Mucosa of descending colon (tissue), 3 donors: ENCODE results near the gene PDPR. TPM values are rescaled to one million over a fixed set of nuclear protein-coding genes. Genes with fewer than 3 reads are reported as not detected.
"Not testable (repeated sequence)": the region's sequence is repeated elsewhere in the genome, so short reads cannot be mapped to it uniquely, and the experiment has no call there.

ENCODE experiments used
- ATAC-seq: fragments of 200-7000 bp; cut with Tn5 transposase; one replicate; pipeline ENCODE4 v1.9.1; 2020; ENCODE audit warnings: mild to moderate bottlenecking, moderate library complexity
- DNase-seq, 3 donors: peaks; one replicate each; pipeline ENCODE4 v3.0.0-alpha.2; 2020
- H3K36me3 ChIP-seq: fragments of 200-600 bp; one replicate; pipeline ENCODE4 v1.8.0; 2021; ENCODE audit warnings: low read depth, mild to moderate bottlenecking
- H3K4me1 ChIP-seq: fragments of 200-600 bp; one replicate; pipeline ENCODE4 v1.8.0; 2021; ENCODE audit warnings: low read depth, mild to moderate bottlenecking
- H3K4me3 ChIP-seq: fragments of 200-600 bp; one replicate; pipeline ENCODE4 v1.8.0; 2021; ENCODE audit warnings: mild to moderate bottlenecking
- H3K9me3 ChIP-seq: fragments of 200-600 bp; one replicate; pipeline ENCODE4 v1.8.0; 2021; ENCODE audit warnings: mild to moderate bottlenecking
- intact Hi-C, 2 donors: fragments of 100-400 bp; cut with DNase I in 1 of 2; cut with micrococcal nuclease in 1 of 2; formaldehyde crosslinking; loops; one replicate each; pipeline versions ENCODE4 v1.11.0 to v1.11.1; 2022; cut with DNase I, micrococcal nuclease
- total RNA-seq, 3 donors: library from RNA; stranded (reverse); fragmentation: NEBNext Ultra II Directional in 2 of 3; extraction: Animal tissue kit (Norgen Biotek cat#: 25700) in 2 of 3; gene quantifications; one replicate each; pipeline versions ENCODE4 v1.2.1 to v1.2.4, GENCODE V29; 2021 to 2023
- donor health status: DM: no; HTN: no; CAD: no; lungs with moderate emphysema.
- donor health status: DM: no; HTN: no; CAD: no.
- donor health status: DM: no; HTN: yes; CAD: no.

Gene PDPR
- total RNA-seq, 3 donors from 2014 or later = 21.0 to 43.6 (median 31.0) TPM

DNA sequence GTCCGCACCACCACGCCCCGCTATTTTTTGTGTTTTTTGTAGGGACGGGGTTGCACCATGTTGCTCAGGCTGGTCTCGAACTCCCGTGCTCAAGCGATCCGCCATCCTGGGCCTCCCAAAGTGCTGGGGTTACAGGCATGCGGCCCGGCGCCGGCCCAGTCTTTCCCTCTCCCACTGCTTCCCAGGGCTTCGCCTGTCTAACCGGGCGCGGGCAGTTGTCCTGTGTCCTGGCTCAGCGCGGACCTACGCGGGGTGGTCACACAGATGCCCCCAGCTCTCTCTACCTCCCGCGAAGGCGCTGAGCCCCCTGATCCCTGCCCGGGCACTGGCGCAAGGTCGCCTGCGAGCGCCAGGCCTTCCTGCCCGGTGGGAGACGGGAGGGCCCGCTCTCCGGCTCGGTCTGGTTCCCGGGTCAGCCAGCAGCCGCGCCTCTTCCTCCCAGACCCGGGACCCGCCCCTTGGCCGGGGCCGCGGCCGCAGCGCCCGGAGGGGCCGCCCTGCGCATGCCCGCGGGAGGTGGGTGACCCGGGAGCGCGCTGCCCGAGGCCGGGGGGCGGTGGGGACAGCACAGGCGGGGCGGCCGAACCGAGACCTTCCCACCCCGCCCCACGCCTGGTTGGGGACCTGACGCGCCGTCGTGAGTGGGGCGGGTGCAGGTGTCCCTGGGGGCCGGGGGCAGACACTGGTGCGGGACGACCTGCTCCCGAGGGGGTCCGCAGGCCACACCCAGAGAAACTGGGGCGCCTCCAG lies 73.9 kb downstream of the PDPR start:
- not testable (repeated sequence) for H3K4me3 ChIP-seq

DNA sequence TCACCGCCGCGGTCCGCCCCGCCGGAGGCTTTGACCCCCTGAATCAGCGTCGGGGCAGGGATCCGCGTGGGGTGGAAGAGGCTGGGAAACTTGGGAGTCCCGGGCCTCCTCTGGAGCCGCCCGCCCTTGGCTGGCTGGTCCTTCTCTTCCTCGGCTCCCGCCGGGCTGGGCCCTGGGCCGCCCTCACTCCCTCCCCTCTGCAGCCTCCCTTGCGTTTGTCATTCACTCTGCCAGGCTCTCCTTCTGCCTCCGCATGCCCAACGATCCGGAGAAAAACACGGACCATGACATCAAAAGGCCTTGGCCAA lies 74.4 kb downstream of the PDPR start:
- intact Hi-C loops, H3K4me1 ChIP-seq, H3K36me3 ChIP-seq, H3K9me3 ChIP-seq, H3K4me3 ChIP-seq: not testable (repeated sequence)
- ATAC-seq = peak; percentile 77
- peak in 1 of 3 donors; percentile 53 for DNase-seq

More for the DNA sequence above, 73.9 kb downstream of the PDPR start:
- H3K9me3 ChIP-seq, intact Hi-C loops, H3K4me1 ChIP-seq, H3K36me3 ChIP-seq: not testable (repeated sequence)
- ATAC-seq (peak; percentile 86), DNase-seq (peak in 2 of 3 donors; percentile 23 to 73)

DNA sequence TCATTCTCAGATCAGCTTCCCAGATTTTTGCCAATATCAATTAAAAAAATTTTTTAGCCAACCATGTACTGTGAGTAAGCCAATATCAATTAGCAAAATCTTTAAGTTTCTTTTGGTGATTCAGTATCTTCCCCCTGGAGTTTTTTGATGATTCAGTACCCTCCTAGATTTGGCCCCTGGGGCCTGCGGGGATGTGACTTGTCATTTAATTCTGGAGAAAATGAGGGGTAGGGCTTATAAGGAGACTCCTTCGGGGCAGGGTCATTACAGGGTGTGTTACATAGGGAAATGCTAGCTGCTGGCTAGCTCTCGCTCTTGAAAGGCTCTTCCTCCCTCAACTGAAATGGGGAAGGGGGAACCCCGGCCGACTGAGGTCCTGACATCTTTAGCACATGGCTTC lies 76.4 kb downstream of the PDPR start:
- H3K4me1 ChIP-seq, H3K4me3 ChIP-seq, H3K9me3 ChIP-seq, ATAC-seq, H3K36me3 ChIP-seq, DNase-seq, intact Hi-C loops: not testable (repeated sequence)

DNA sequence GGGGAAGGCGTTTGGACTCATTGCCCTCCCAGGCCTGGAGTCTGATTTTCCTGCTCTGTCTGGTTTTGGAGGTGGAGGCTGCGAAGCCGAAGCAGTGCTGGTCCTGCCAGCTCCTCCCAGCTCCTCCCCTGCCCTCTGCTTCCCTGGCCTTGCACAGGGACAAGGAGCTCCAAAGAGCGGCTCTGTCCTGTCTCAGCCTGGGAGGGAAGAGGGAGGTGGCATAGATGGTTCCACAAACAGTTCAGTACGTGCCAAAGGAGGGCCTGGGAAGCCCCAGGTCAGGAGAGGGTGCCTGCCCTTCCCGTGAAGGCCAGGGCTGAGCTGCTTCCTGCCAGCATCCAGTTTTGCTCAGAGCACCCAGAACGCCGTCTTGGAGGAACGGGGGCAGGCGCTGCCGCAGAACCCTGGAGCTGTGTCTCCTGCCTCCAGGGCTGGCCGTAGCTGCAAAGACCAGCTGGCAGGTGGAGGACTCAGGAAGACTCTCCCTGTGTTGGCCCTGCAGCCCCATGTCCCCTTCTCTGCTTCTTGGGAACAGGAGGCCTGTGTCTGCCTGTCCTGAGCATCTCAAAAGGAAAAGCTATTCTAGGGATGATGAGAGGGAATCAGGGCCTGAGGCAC lies 82.7 kb downstream of the PDPR start:
- peak; percentile 58 for ATAC-seq
- intact Hi-C loops, H3K36me3 ChIP-seq, H3K9me3 ChIP-seq, DNase-seq, H3K4me3 ChIP-seq, H3K4me1 ChIP-seq: not testable (repeated sequence)

DNA sequence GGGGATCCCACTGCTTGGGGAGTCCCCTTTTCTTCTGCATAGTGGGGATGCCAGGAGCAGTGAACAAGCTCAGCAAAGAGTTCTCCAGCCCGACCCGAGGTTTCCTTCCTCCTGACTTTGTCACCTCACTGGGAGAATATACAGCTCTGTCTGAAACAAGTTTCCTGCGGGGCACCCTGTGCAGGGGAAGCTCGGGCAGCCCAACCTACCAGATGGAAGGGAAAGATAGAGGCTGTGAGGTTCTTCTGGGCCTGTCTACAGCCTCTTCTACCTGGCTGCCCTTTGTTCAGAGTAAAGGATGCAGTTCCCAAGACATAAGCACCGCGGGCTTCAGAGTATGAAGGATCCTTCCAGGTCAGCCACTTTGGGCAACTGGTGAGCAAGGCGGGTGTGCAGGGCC lies 83.5 kb downstream of the PDPR start:
- DNase-seq, H3K9me3 ChIP-seq, ATAC-seq, intact Hi-C loops, H3K36me3 ChIP-seq, H3K4me3 ChIP-seq, H3K4me1 ChIP-seq: not testable (repeated sequence)

DNA sequence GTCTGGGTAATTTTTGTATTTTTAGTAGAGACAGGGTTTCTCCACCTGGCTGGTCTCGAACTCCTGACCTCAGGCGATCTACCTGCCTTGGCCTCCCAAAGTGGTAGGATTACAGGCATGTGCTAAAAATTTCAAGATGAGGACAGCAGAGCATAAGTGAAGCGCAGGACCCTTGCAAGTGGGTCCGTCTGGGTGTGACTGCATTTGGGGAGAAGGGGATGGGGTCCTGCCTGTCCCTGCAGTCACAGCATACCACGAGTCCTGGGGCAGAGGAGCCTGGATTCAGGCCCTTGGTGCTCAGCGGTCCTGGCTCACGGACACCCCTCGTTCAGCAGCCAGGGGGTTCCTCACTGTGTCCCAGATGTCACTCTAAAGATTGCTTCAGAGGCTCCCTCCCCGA lies 84.1 kb downstream of the PDPR start:
- H3K9me3 ChIP-seq, ATAC-seq, DNase-seq, intact Hi-C loops, H3K4me3 ChIP-seq, H3K4me1 ChIP-seq, H3K36me3 ChIP-seq: not testable (repeated sequence)

DNA sequence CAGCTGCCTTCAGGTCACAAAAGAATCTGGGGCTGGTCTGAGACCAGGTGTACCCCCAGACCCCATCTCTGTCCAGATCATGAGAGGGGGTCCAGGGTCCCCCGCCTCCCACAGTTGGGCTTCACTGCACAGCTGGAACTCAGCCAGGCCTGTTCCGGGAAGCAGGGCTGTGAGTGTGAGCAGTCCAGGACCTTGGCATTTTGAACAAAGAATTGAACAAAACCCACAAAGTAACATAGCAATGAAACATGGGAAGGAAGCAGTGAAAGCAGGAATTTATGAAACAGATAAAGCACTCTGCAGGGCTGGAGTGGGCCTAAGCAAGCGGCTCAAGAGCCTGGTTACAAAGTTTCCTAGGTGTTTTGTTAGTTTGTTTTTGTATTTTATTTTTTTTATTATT lies 84.5 kb downstream of the PDPR start:
- H3K4me1 ChIP-seq, H3K9me3 ChIP-seq, DNase-seq, H3K4me3 ChIP-seq, ATAC-seq, H3K36me3 ChIP-seq, intact Hi-C loops: not testable (repeated sequence)

DNA sequence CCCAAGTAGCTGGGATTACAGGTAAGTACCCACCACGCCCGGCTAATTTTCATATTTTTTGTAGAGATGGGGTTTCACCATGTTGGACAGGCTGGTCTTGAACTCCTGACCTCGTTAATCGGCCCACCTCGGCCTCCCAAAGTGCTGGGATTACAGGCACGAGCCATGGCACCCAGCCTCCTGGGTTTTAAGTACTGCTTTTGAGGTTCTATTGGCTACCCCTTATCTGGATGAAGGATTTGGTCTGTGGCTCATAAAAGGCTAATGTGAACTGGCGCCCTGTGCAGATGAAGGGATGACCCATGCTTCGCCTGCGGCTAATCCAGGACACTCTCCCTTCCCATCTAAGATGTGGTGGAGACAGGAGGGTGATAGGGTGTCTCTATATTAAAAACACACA lies 85.0 kb downstream of the PDPR start:
- intact Hi-C loops, H3K4me1 ChIP-seq, DNase-seq, H3K36me3 ChIP-seq, H3K4me3 ChIP-seq, H3K9me3 ChIP-seq, ATAC-seq: not testable (repeated sequence)

DNA sequence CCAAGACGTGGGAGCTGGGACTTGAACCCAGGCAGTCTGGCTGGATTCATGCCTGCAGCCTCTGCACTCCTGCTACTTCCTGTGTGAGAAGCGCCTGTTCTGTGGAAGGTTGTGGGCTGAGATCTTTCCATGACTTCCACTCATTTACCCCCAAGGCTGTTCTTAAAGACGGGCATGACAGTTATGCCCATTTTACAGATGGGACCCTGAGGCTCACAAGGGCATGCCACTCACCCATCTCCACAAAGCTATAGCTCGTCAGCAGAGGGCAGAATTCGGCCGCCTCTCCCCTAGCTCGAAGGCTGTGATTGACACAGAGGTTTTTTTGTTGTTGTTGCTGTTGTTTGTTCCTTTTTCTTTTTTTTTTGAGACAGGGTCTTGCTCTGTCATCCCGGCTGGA lies 85.9 kb downstream of the PDPR start:
- intact Hi-C loops, H3K4me3 ChIP-seq, H3K9me3 ChIP-seq, DNase-seq, H3K36me3 ChIP-seq, ATAC-seq, H3K4me1 ChIP-seq: not testable (repeated sequence)

DNA sequence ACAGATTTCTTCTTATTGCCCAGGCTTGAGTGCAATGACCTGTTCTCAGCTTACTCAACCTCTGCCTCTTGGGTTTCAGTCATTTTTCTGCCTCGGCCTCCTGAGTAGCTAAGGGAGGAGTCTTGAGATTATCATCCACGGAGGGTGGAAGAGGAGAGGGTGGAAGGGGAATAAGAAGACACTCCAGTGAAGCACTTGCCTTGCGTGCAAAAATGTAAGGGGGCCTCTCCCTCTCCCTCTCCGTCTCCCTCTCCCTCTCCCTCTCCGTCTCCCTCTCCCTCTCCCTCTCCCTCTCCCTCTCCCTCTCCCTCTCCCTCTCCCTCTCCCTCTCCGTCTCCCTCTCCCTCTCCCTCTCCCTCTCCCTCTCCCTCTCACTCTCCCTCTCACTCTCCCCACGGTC lies 89.4 kb downstream of the PDPR start:
- H3K9me3 ChIP-seq, ATAC-seq, DNase-seq, H3K4me3 ChIP-seq, H3K4me1 ChIP-seq, intact Hi-C loops, H3K36me3 ChIP-seq: not testable (repeated sequence)

DNA sequence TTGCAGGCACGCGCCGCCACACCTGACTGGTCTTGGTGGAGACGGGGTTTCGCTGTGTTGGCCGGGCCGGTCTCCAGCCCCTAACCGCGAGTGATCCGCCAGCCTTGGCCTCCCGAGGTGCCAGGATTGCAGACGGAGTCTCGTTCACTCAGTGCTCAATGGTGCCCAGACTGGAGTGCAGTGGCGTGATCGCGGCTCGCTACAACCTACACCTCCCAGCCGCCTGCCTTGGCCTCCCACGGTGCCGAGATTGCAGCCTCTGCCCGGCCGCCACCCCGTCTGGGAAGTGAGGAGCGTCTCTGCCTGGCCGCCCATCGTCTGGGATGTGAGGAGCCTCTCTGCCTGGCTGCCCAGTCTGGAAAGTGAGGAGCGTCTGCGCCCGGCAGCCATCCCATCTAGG lies 89.9 kb downstream of the PDPR start:
- DNase-seq, H3K4me3 ChIP-seq, H3K4me1 ChIP-seq, H3K36me3 ChIP-seq, H3K9me3 ChIP-seq, ATAC-seq, intact Hi-C loops: not testable (repeated sequence)

DNA sequence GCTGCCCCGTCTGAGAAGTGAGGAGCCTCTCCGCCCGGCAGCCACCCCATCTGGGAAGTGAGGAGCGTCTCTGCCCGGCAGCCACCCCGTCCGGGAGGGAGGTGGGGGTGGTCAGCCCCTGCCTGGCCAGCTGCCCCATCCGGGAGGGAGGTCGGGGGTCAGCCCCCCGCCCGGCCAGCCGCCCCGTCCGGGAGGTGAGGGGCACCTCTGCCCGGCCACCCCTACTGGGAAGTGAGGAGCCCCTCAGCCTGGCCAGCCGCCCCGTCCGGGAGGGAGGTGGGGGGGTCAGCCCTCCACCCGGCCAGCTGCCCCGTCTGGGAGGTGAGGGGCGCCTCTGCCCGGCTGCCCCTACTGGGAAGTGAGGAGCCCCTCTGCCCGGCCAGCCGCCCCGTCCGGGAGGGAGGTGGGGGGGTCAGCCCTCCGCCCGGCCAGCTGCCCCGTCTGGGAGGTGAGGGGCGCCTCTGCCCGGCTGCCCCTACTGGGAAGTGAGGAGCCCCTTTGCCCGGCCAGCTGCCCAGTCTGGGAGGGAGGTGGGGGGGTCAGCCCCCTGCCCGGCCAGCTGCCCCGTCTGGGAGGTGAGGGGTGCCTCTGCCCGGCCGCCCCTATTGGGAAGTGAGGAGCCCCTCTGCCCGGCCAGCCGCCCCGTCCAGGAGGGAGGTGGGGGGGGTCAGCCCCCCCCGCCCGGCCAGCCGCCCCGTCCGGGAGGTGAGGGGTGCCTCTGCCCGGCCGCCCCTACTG lies 90.7 kb downstream of the PDPR start:
- DNase-seq, intact Hi-C loops, ATAC-seq, H3K36me3 ChIP-seq, H3K4me3 ChIP-seq, H3K4me1 ChIP-seq, H3K9me3 ChIP-seq: not testable (repeated sequence)

DNA sequence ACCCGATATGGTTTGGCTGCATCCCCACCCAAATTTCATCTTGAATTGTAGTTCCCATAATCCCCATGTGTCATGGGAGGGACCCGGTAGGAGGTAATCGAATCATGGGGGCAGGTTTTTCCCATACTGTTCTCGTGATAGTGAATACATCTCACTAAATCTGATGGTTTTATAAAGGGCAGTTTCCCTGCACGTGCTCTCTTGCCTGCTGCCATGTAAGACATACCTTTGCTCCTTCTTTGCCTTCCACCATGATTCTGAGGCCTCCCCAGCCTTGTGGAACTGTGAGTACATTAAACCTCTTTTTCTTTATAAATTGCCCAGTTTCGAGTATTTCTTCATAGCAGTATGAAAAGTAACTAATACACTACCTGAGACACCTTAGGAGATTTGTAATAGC lies 92.2 kb downstream of the PDPR start:
- H3K4me3 ChIP-seq, H3K9me3 ChIP-seq, DNase-seq, H3K4me1 ChIP-seq, H3K36me3 ChIP-seq, intact Hi-C loops, ATAC-seq: not testable (repeated sequence)
